HAP-1 (cell line): ENCODE data around the gene FLYWCH1.
"Not testable (repeated sequence)": the region's sequence is repeated elsewhere in the genome, so short reads cannot be mapped to it uniquely, and the experiment has no call there.

Experiments used
- DNase-seq, 2 experiments: peaks; one replicate each; pipeline ENCODE4 v3.0.0-alpha.2; 2016 to 2020; ENCODE audit warnings: low spot score in 2 of 2
- H3K27me3 ChIP-seq: fragments of 250-450 bp; sonication (Bioruptor Pico); 2 replicates; pipeline ENCODE4 v1.5.1; 2020; ENCODE audit warnings: low read depth, mild to moderate bottlenecking, moderate library complexity
- H3K36me3 ChIP-seq: fragments of 250-450 bp; sonication (Bioruptor Pico); replicated peaks from 2 replicates; pipeline ENCODE4 v1.5.1; 2020; ENCODE audit warnings: mild to moderate bottlenecking
- H3K4me1 ChIP-seq: fragments of 250-450 bp; sonication (Bioruptor Pico); 2 replicates; pipeline ENCODE4 v1.5.1; 2020; ENCODE audit warnings: mild to moderate bottlenecking
- H3K4me3 ChIP-seq: fragments of 250-450 bp; sonication (Bioruptor Pico); 2 replicates; pipeline ENCODE4 v1.5.1; 2020; ENCODE audit warnings: mild to moderate bottlenecking, moderate library complexity
- H3K9me3 ChIP-seq: fragments of 250-450 bp; sonication (Bioruptor Pico); 2 replicates; pipeline ENCODE4 v1.5.1; 2020; ENCODE audit warnings: mild to moderate bottlenecking, moderate library complexity
- in situ Hi-C: fragments of 300-500 bp; cut with MboI; formaldehyde crosslinking; loops from 3 replicates; pipeline ENCODE4 v1.14.3; 2020; ENCODE audit warnings: low sequenced_read_pairs, inconsistent platforms, mixed read lengths

FLYWCH1 gene

GRCh38 chr16:2905241-2905987 lies 6.3 kb upstream of the FLYWCH1 start:
- Histone ChIP-seq H3K4me1 (peaks cover 9% of the 10 kb centered on the region), H3K36me3 (no peaks in the 10 kb centered on the region), H3K27me3 (no peaks in the 10 kb centered on the region), H3K4me3 (peak overlapping the region; percentile 79), H3K9me3 (no peaks in the 10 kb centered on the region)
- DNase-seq: peak; percentile 97 to 100
- in situ Hi-C loops: no loop called here

- Histone ChIP-seq H3K4me1 (peaks cover 9% of the 10 kb centered on the region), H3K9me3 (no peaks in the 10 kb centered on the region), H3K36me3 (no peaks in the 10 kb centered on the region), H3K27me3 (no peaks in the 10 kb centered on the region), H3K4me3 (no peak overlapping the region; the same call in 1 of the 2 replicates)
- peak in 1 of 2 experiments; percentile 93 for DNase-seq
- in situ Hi-C loops: no loop called here
These were observed 5.7 kb upstream of the FLYWCH1 start for GRCh38 chr16:2905988-2906387.

GRCh38 chr16:2907084-2907753 lies 4.5 kb upstream of the FLYWCH1 start:
- H3K4me3 ChIP-seq, H3K27me3 ChIP-seq, in situ Hi-C loops, H3K36me3 ChIP-seq, H3K9me3 ChIP-seq: not testable (repeated sequence)
- DNase-seq: peak in 1 of 2 experiments; percentile 76
- H3K4me1 ChIP-seq: peaks cover 12% of the 10 kb centered on the region

GRCh38 chr16:2910441-2910969 lies 1.2 kb upstream of the FLYWCH1 start:
- no peak for DNase-seq
- peaks cover 15% of the 10 kb centered on the region for H3K4me1 ChIP-seq
- H3K9me3 ChIP-seq: no peaks in the 10 kb centered on the region
- in situ Hi-C loops: no loop called here
- H3K27me3 ChIP-seq: no peaks in the 10 kb centered on the region
- H3K36me3 ChIP-seq: peaks cover 11% of the 10 kb centered on the region
- no peak overlapping the region for H3K4me3 ChIP-seq

- H3K36me3 ChIP-seq: peaks cover 21% of the 10 kb centered on the region
- DNase-seq: peak; percentile 45 to 48
- H3K4me1 ChIP-seq: peaks cover 10% of the 10 kb centered on the region
- H3K9me3 ChIP-seq: no peaks in the 10 kb centered on the region
- peak overlapping the region; percentile 66 for H3K4me3 ChIP-seq
- in situ Hi-C loops: no loop called here
- no peaks in the 10 kb centered on the region for H3K27me3 ChIP-seq
These were observed 834 bp downstream of the FLYWCH1 start for GRCh38 chr16:2912330-2913199.

GRCh38 chr16:2913603-2914002 lies 1.9 kb downstream of the FLYWCH1 start:
- in situ Hi-C loops: no loop called here
- Histone ChIP-seq H3K4me1 (peaks cover 10% of the 10 kb centered on the region), H3K4me3 (no peak overlapping the region), H3K27me3 (no peaks in the 10 kb centered on the region), H3K36me3 (peaks cover 21% of the 10 kb centered on the region), H3K9me3 (no peaks in the 10 kb centered on the region)
- DNase-seq: no peak

- Histone ChIP-seq H3K4me3 (no peak overlapping the region), H3K27me3 (no peaks in the 10 kb centered on the region), H3K9me3 (no peaks in the 10 kb centered on the region), H3K36me3 (peaks cover 21% of the 10 kb centered on the region), H3K4me1 (peaks cover 10% of the 10 kb centered on the region)
- in situ Hi-C loops: no loop called here
- no peak for DNase-seq
These were observed 2.5 kb downstream of the FLYWCH1 start for GRCh38 chr16:2914233-2914632.

- Histone ChIP-seq H3K9me3 (no peaks in the 10 kb centered on the region), H3K4me3 (no peak overlapping the region), H3K27me3 (no peaks in the 10 kb centered on the region), H3K36me3 (peaks cover 21% of the 10 kb centered on the region), H3K4me1 (peaks cover 10% of the 10 kb centered on the region)
- DNase-seq: no peak
- in situ Hi-C loops: no loop called here
These were observed 3.6 kb downstream of the FLYWCH1 start for GRCh38 chr16:2915196-2915929.

- Histone ChIP-seq H3K4me1 (no peaks in the 10 kb centered on the region), H3K4me3 (no peak overlapping the region), H3K36me3 (peaks cover 18% of the 10 kb centered on the region), H3K27me3 (no peaks in the 10 kb centered on the region), H3K9me3 (no peaks in the 10 kb centered on the region)
- DNase-seq: peak; percentile 34 to 75
- in situ Hi-C loops: no loop called here
These were observed 8.0 kb downstream of the FLYWCH1 start for GRCh38 chr16:2919511-2920255.

GRCh38 chr16:2923481-2923880 lies 11.8 kb downstream of the FLYWCH1 start:
- H3K4me3 ChIP-seq: no peak overlapping the region
- 0 out of 2 replicates have a peak, but pooled peaks cover 3% of the 10 kb centered on the region for H3K36me3 ChIP-seq
- H3K9me3 ChIP-seq: no peaks in the 10 kb centered on the region
- peaks cover 10% of the 10 kb centered on the region; the same call in 1 of the 2 replicates for H3K4me1 ChIP-seq
- in situ Hi-C loops: no loop called here
- H3K27me3 ChIP-seq: no peaks in the 10 kb centered on the region
- DNase-seq: no peak

- Histone ChIP-seq H3K27me3 (no peaks in the 10 kb centered on the region), H3K9me3 (no peaks in the 10 kb centered on the region), H3K4me3 (no peak overlapping the region), H3K36me3 (0 out of 2 replicates have a peak, but pooled peaks cover 3% of the 10 kb centered on the region), H3K4me1 (peaks cover 10% of the 10 kb centered on the region; the same call in 1 of the 2 replicates)
- DNase-seq: no peak
- in situ Hi-C loops: no loop called here
These were observed 13.4 kb downstream of the FLYWCH1 start for GRCh38 chr16:2924901-2925755.
